SK-N-SH treated with all-trans-retinoic acid at 6 μM for 48 hours (cell line): ENCODE measurements around the gene PIGZ.
"Not testable (repeated sequence)": the region's sequence is repeated elsewhere in the genome, so short reads cannot be mapped to it uniquely, and the experiment has no call there.

ENCODE experiments used
- ATAC-seq: fragments of 200-7000 bp; cut with Tn5 transposase; 3 replicates; pipeline ENCODE4 v1.9.1; 2020; ENCODE audit warnings: mild to moderate bottlenecking, moderate library complexity
- ARNTL ChIP-seq: fragments of 450-650 bp; formaldehyde crosslinking; IDR thresholded peaks from 2 replicates; pipeline ENCODE4 v1.5.0; 2020; ENCODE audit warnings: low read depth, mild to moderate bottlenecking, moderate library complexity, borderline replicate concordance
- BACH2 ChIP-seq: fragments of 250-450 bp; sonication (Bioruptor Pico); IDR thresholded peaks from 2 replicates; pipeline ENCODE4 v1.9.0; 2021; ENCODE audit warnings: mild to moderate bottlenecking, borderline replicate concordance
- CSDC2 ChIP-seq: fragments of 250-450 bp; sonication (Bioruptor Pico); IDR thresholded peaks from 2 replicates; pipeline ENCODE4 v1.5.0; 2020; ENCODE audit warnings: mild to moderate bottlenecking, moderate library complexity
- GLIS3 ChIP-seq: fragments of 250-450 bp; sonication (Bioruptor Pico); IDR thresholded peaks from 2 replicates; pipeline ENCODE4 v1.5.0; 2020; ENCODE audit warnings: mild to moderate bottlenecking, moderate library complexity
- OSR1 ChIP-seq: fragments of 250-450 bp; sonication (Bioruptor Pico); IDR thresholded peaks from 2 replicates; pipeline ENCODE4 v1.8.0; 2022; ENCODE audit warnings: moderate library complexity, mild to moderate bottlenecking, inconsistent platforms
- PPARA ChIP-seq: fragments of 250-450 bp; sonication (Bioruptor Pico); IDR thresholded peaks from 2 replicates; pipeline ENCODE4 v1.5.0; 2020; ENCODE audit warnings: mild to moderate bottlenecking, borderline replicate concordance
- RARB ChIP-seq: fragments of 250-450 bp; sonication (Bioruptor Pico); IDR thresholded peaks from 2 replicates; pipeline ENCODE4 v1.8.0; 2021; ENCODE audit warnings: mild to moderate bottlenecking, moderate library complexity
- SNAI2 ChIP-seq: fragments of 250-450 bp; sonication (Bioruptor Pico); IDR thresholded peaks from 2 replicates; pipeline ENCODE4 v1.5.0; 2020; ENCODE audit warnings: mild to moderate bottlenecking, moderate library complexity
- TCF4 ChIP-seq: fragments of 250-450 bp; sonication (Bioruptor Pico); IDR thresholded peaks from 2 replicates; pipeline ENCODE4 v1.8.0; 2021; ENCODE audit warnings: mild to moderate bottlenecking, moderate library complexity, borderline replicate concordance
- TOX ChIP-seq: fragments of 250-450 bp; sonication (Bioruptor Pico); IDR thresholded peaks from 2 replicates; pipeline ENCODE4 v1.8.0; 2021; ENCODE audit warnings: mild to moderate bottlenecking, moderate library complexity, borderline replicate concordance
- ZFP3 ChIP-seq: fragments of 250-450 bp; sonication (Bioruptor Pico); IDR thresholded peaks from 2 replicates; pipeline ENCODE4 v1.5.0; 2020; ENCODE audit warnings: mild to moderate bottlenecking, moderate library complexity
- ZFP30 ChIP-seq: fragments of 450-650 bp; formaldehyde crosslinking; IDR thresholded peaks from 2 replicates; pipeline ENCODE4 v1.5.0; 2022; ENCODE audit warnings: mild to moderate bottlenecking, moderate library complexity
- ZNF565 ChIP-seq: fragments of 450-650 bp; formaldehyde crosslinking; conservative IDR thresholded peaks from 2 replicates; pipeline ENCODE4 v1.5.0; 2020; ENCODE audit warnings: low read depth, mild to moderate bottlenecking, moderate library complexity
- ZNF70 ChIP-seq: fragments of 450-650 bp; formaldehyde crosslinking; IDR thresholded peaks from 2 replicates; pipeline ENCODE4 v1.5.0; 2020; ENCODE audit warnings: mild to moderate bottlenecking, moderate library complexity
- TF ChIP-seq, protein P1 (sequence below): fragments of 250-450 bp; sonication (Bioruptor Pico); IDR thresholded peaks from 2 replicates; pipeline ENCODE4 v1.5.1; 2021; ENCODE audit warnings: mild to moderate bottlenecking, moderate library complexity
- TF ChIP-seq, protein P2 (sequence below): fragments of 250-450 bp; sonication (Bioruptor Pico); IDR thresholded peaks from 2 replicates; pipeline ENCODE4 v1.5.0; 2020; ENCODE audit warnings: mild to moderate bottlenecking, moderate library complexity
- TF ChIP-seq, protein P3 (sequence below): fragments of 250-450 bp; sonication (Bioruptor Pico); IDR thresholded peaks from 2 replicates; pipeline ENCODE4 v1.5.1; 2020; ENCODE audit warnings: low read depth, mild to moderate bottlenecking, moderate library complexity

Gene PIGZ

DNA sequence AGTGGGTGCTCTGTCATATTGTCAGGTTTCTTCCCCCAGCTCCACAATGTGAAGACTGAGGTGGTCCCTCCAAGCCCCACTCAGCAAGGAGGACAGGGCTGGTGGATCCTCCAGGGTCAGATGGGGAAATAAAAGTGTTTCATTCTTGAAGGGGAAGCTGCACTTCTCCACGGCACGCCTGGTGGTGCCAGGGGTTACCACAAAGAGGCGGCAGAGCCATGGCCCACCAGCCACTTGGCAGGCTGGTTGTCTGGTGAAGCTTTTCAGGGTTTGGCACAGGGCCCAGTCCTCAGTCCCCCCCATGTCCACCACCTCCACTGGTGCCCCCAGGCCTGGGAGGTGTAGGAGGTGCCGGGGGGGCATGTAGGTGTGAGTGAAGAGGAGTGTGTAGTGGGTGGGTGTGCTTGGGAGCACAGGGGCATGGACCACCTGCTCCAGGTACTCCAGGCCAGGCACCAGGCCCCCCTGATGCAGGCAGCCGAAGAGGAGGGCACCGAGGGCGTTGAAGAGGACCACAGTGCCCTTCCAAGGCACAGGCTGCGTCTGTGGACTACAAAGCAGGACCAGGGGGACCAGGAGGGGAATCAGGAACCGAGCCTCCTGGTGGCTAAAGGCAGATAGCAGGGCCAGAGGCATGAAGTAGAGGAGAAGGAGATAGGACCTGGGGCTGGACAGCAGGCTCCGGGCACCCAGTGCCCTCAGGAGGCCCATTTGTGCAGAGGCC, 21.3 kb downstream of the PIGZ start:
- peak; percentile 11; the same call in 2 of the 3 replicates for ATAC-seq
- no peak for TF ChIP-seq ZNF70 (CRISPR knock-in tag)
- TF ChIP-seq, all 23 proteins: peak for 0

DNA sequence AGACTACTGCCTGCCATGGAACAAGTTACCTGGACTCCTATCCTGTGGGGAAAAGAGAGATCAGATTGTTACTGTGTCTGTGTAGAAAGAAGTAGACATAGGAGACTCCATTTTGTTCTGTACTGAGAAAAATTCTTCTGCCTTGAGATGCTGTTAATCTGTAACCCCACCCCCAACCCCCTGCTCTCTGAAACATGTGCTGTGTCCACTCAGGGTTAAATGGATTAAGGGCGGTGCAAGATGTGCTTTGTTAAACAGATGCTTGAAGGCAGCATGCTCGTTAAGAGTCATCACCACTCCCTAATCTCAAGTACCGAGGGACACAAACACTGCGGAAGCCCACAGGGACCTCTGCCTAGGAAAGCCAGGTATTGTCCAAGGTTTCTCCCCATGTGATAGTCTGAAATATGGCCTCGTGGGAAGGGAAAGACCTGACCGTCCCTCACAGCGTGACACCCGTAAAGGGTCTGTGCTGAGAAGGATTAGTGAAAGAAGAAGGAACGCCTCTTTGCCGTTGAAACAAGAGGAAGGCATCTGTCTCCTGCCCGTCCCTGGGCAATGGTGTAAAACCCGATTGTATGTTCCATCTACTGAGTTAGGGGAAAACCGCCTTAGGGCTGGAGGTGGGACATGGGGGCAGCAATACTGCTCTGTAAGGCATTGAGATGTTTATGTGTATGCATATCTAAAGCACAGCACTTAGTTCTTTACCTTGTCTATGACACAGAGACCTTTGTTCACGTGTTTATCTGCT, 24.4 kb downstream of the PIGZ start:
- ATAC-seq = not testable (repeated sequence)

DNA sequence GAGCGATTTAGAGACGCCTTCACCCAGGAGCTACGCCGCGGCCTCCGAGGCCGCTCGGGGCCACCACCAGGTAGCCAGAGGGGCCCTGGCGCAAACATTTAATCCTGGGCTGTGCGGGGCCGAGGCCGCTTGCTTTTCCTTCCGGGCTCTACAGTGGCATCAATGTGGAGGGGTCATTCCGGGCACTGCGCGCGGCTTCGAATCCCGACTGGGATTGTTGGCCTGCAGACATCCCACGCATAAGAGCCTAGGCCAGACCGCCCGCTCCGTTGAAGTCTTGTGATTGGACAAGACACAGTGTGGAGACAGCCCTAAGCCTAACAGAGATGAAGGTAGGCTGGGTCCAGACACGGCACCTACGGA, 25.7 kb downstream of the PIGZ start:
- TF ChIP-seq ZNF565 (CRISPR knock-in tag) (no peak), ZFP3 (CRISPR knock-in tag) (no peak), OSR1 (CRISPR knock-in tag) (no peak), PPARA (no peak)
- TF ChIP-seq, all 23 proteins: peak for 0
- peak; percentile 12 for ATAC-seq

DNA sequence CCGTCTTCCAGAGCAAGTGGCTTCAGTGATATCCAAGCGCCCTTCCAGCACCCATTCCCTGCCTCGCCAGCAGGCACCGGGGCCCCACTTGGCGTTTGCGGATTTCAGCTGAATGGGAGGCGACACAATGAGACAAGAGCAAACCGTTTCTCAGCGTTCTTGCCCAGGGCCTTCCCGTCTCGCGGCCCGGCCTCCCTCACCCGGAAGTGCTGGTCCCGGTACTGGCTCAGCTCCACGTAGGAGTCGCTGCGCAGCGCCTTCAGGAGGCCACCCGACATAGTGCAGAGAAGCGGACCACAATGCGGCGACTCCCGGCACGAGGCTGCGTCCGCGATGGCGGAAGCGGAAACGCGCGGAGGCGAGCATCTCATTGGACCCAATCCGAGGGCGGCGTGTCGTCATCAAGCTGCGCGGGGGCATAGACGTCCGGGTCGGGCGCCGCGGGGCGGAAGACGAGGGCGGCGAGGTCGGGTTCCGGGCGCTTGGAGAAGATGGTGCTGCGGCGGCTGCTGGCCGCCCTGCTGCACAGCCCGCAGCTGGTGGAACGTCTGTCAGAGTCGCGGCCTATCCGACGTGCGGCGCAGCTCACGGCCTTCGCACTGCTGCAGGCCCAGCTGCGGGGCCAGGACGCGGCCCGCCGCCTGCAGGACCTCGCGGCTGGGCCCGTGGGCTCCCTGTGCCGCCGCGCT, 26.3 kb downstream of the PIGZ start, which contains the start of gene NCBP2:
Gene NCBP2 (minus strand): TSS at position 303 of the 689 bp plus-strand sequence. CDS start 25 bp downstream, at position 278.
- peak; percentile 93 for ATAC-seq
- TF ChIP-seq GLIS3 = no peak
- TF ChIP-seq SNAI2 (CRISPR knock-in tag) = no peak
- TF ChIP-seq, protein P1, sequence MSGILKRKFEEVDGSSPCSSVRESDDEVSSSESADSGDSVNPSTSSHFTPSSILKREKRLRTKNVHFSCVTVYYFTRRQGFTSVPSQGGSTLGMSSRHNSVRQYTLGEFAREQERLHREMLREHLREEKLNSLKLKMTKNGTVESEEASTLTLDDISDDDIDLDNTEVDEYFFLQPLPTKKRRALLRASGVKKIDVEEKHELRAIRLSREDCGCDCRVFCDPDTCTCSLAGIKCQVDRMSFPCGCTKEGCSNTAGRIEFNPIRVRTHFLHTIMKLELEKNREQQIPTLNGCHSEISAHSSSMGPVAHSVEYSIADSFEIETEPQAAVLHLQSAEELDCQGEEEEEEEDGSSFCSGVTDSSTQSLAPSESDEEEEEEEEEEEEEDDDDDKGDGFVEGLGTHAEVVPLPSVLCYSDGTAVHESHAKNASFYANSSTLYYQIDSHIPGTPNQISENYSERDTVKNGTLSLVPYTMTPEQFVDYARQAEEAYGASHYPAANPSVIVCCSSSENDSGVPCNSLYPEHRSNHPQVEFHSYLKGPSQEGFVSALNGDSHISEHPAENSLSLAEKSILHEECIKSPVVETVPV (CRISPR knock-in tag) = no peak
- no peak for TF ChIP-seq ZNF70 (CRISPR knock-in tag)

DNA sequence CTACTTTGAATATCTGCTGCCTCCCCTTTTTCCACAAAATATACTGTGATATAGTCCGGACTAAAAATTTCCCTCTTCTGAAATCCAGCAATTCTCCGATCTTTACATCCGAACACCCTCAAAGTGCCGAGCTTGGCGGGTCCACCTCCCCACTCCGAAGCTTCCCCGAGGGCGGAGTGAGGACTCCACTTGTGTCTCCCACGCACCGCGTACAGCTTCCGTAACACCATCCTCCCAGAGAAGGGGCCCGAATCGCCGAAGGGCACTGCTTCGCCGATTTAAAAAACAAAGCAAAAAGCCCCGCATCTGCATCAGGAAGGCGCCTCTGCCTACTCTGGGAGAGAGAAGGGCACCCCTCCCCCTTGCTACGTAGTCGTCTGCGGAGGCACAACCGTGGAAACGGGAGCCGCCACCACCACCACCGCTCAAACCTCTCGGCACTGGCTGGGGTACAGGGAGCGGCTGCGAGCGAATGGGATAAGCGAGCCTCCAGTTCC, 26.9 kb downstream of the PIGZ start:
- ATAC-seq = peak; percentile 67
- TF ChIP-seq ARNTL (CRISPR knock-in tag) (no peak), SNAI2 (CRISPR knock-in tag) (no peak), BACH2 (no peak)
- TF ChIP-seq, protein P2, sequence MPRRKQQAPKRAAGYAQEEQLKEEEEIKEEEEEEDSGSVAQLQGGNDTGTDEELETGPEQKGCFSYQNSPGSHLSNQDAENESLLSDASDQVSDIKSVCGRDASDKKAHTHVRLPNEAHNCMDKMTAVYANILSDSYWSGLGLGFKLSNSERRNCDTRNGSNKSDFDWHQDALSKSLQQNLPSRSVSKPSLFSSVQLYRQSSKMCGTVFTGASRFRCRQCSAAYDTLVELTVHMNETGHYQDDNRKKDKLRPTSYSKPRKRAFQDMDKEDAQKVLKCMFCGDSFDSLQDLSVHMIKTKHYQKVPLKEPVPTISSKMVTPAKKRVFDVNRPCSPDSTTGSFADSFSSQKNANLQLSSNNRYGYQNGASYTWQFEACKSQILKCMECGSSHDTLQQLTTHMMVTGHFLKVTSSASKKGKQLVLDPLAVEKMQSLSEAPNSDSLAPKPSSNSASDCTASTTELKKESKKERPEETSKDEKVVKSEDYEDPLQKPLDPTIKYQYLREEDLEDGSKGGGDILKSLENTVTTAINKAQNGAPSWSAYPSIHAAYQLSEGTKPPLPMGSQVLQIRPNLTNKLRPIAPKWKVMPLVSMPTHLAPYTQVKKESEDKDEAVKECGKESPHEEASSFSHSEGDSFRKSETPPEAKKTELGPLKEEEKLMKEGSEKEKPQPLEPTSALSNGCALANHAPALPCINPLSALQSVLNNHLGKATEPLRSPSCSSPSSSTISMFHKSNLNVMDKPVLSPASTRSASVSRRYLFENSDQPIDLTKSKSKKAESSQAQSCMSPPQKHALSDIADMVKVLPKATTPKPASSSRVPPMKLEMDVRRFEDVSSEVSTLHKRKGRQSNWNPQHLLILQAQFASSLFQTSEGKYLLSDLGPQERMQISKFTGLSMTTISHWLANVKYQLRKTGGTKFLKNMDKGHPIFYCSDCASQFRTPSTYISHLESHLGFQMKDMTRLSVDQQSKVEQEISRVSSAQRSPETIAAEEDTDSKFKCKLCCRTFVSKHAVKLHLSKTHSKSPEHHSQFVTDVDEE = no peak
- TF ChIP-seq, protein P3, sequence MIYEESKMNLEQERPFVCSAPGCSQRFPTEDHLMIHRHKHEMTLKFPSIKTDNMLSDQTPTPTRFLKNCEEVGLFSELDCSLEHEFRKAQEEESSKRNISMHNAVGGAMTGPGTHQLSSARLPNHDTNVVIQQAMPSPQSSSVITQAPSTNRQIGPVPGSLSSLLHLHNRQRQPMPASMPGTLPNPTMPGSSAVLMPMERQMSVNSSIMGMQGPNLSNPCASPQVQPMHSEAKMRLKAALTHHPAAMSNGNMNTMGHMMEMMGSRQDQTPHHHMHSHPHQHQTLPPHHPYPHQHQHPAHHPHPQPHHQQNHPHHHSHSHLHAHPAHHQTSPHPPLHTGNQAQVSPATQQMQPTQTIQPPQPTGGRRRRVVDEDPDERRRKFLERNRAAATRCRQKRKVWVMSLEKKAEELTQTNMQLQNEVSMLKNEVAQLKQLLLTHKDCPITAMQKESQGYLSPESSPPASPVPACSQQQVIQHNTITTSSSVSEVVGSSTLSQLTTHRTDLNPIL (CRISPR knock-in tag) = 0 out of 2 replicates have a peak, but pooled peaks have one; percentile 11

DNA sequence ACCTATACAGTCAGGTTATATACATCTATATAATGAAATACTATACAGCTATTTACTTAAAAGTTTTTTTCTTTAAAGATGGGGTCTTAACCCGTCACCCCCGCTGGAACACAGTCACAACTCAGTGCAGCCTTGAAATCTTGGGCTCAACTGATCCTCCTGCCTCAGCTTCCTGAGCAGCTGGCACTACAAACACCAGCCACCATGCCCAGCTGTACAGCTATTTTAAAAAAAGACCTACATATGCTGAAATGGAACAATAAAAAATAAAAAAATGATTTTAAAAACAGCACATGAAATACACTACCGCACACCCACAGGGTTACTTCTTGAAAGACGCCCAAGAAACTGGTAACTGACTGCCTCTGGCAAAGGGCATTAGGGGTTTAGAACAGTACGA, 30.1 kb downstream of the PIGZ start:
- no peak for TF ChIP-seq RARB (CRISPR knock-in tag)
- TF ChIP-seq BACH2 = no peak
- no peak for TF ChIP-seq TOX (CRISPR knock-in tag)
- TF ChIP-seq ZFP30 (CRISPR knock-in tag) = no peak
- no peak for TF ChIP-seq CSDC2 (CRISPR knock-in tag)
- no peak for TF ChIP-seq TCF4 (CRISPR knock-in tag)
- no peak for TF ChIP-seq ZNF565 (CRISPR knock-in tag)
- no peak for ATAC-seq
